ENCODE measurements around the gene ERCC6. TPM values are rescaled to one million over a fixed set of nuclear protein-coding genes. Genes with fewer than 3 reads are reported as not detected.

ERCC6 gene
- total RNA-seq, 1 experiment from 2014 or later, result 18.2 TPM

DNA sequence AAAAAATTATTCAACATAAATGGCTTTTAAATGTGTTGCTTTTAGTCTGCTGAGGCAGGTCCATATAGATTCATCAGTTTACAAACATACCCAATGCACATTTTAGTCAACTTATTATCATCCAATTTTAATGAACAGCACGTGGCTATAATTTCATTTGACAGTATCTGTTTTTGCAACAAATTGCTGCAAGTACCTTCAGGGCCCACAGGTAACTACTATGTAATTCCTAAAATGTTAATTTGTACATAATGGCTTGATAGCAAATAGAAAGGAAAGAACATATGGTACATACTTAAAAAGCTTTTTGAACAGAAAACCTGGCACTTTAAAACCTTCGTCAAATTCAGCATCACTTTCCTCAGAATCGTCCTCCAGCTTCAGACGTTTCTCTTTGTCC, 33.3 kb downstream of the ERCC6 start:
- no peak overlapping the region for H4K8ac ChIP-seq (replicated peaks; ENCODE audit: insufficient read length, low read depth, low read length)
- H3K4me2 ChIP-seq (ENCODE audit: insufficient read depth, insufficient read length, low read length), result no peak overlapping the region
- no peak overlapping the region for H2BK12ac ChIP-seq (ENCODE audit: insufficient read length, low read depth, low read length)
- no peaks in the 10 kb centered on the region for H3K79me2 ChIP-seq (ENCODE audit: insufficient read depth, low read length)
- no peaks in the 10 kb centered on the region for H3K9me3 ChIP-seq (ENCODE audit: control insufficient read depth, low read depth, low read length)
- no peak overlapping the region for H3K27ac Mint-ChIP-seq
- no peak overlapping the region for H2BK20ac ChIP-seq (ENCODE audit: low read depth, low read length, poor library complexity, severe bottlenecking)
- H3K14ac ChIP-seq (ENCODE audit: insufficient read depth, low read length), result no peak overlapping the region
- no peaks in the 10 kb centered on the region for H4K20me1 ChIP-seq (ENCODE audit: control insufficient read depth, insufficient read depth, insufficient read length)
- H3K4me1 Mint-ChIP-seq, result peaks cover 11 to 12% of the 10 kb centered on the region in 2 experiments
- no peak overlapping the region for H2BK15ac ChIP-seq (ENCODE audit: low read depth, low read length)
- H3K4ac ChIP-seq (ENCODE audit: low read depth, low read length), result no peak overlapping the region
- no peak overlapping the region for H3K4me3 Mint-ChIP-seq
- no peak overlapping the region for H3T11ph ChIP-seq (ENCODE audit: low read length)
- no peak overlapping the region for H2BK5ac ChIP-seq (ENCODE audit: insufficient read length, low read length)
- no peaks in the 10 kb centered on the region for H3K27me3 ChIP-seq (ENCODE audit: insufficient read depth, low read length)
- no peak overlapping the region for H4K5ac ChIP-seq (ENCODE audit: insufficient read length, low read depth, low read length)
- H3K23ac ChIP-seq (ENCODE audit: insufficient read length, low read depth, low read length), result no peak overlapping the region
- TF ChIP-seq, protein P1, sequence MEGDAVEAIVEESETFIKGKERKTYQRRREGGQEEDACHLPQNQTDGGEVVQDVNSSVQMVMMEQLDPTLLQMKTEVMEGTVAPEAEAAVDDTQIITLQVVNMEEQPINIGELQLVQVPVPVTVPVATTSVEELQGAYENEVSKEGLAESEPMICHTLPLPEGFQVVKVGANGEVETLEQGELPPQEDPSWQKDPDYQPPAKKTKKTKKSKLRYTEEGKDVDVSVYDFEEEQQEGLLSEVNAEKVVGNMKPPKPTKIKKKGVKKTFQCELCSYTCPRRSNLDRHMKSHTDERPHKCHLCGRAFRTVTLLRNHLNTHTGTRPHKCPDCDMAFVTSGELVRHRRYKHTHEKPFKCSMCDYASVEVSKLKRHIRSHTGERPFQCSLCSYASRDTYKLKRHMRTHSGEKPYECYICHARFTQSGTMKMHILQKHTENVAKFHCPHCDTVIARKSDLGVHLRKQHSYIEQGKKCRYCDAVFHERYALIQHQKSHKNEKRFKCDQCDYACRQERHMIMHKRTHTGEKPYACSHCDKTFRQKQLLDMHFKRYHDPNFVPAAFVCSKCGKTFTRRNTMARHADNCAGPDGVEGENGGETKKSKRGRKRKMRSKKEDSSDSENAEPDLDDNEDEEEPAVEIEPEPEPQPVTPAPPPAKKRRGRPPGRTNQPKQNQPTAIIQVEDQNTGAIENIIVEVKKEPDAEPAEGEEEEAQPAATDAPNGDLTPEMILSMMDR (conservative IDR thresholded peaks at IDR 0.05), result no peak
- no peaks in the 10 kb centered on the region for H3K27me3 Mint-ChIP-seq (ENCODE audit: low read depth)
- H2AK5ac ChIP-seq (ENCODE audit: insufficient read length, low read length), result no peak overlapping the region
- H4K91ac ChIP-seq (ENCODE audit: insufficient read length, low read depth, low read length), result no peak overlapping the region
- no peak for DNase-seq
- WGBS (ENCODE audit: extremely low coverage, insufficient read length, low lambda C conversion rate), result no CpG with 5 or more reads among the region's 4 CpGs
- H3K79me1 ChIP-seq (ENCODE audit: insufficient read depth, low read depth, low read length, poor library complexity, severe bottlenecking), result no peaks in the 10 kb centered on the region
- H2BK120ac ChIP-seq (ENCODE audit: low read depth, low read length, poor library complexity, severe bottlenecking), result no peak overlapping the region
- H3K27ac ChIP-seq (ENCODE audit: insufficient read length, low read depth, low read length), result no peak overlapping the region
- no peak overlapping the region for H3K18ac ChIP-seq (ENCODE audit: insufficient read length, low read depth, low read length)
- no peak overlapping the region for H2AFZ ChIP-seq (ENCODE audit: low read length)
- H3K9me3 Mint-ChIP-seq, result no peaks in the 10 kb centered on the region
- no peaks in the 10 kb centered on the region for H3K23me2 ChIP-seq (ENCODE audit: insufficient read length, low read depth, low read length, poor library complexity, severe bottlenecking)
- no peaks in the 10 kb centered on the region; the same call in 1 of the 2 replicates for H3K4me1 ChIP-seq (ENCODE audit: insufficient read depth, low read length)
- no peak overlapping the region for H3K9ac ChIP-seq (ENCODE audit: extremely low read depth, insufficient read length, low read length)
- H3K56ac ChIP-seq (ENCODE audit: insufficient read length, low read depth, low read length), result no peak overlapping the region
- H3K36me3 Mint-ChIP-seq (ENCODE audit: insufficient read depth in 1 of 3, low read depth in 3 of 3), result no peaks in the 10 kb centered on the region
